Measurements from ENCODE around the gene DNAH6.
"Not testable (repeated sequence)": the region's sequence is repeated elsewhere in the genome, so short reads cannot be mapped to it uniquely, and the experiment has no call there.

DNAH6 gene

DNA sequence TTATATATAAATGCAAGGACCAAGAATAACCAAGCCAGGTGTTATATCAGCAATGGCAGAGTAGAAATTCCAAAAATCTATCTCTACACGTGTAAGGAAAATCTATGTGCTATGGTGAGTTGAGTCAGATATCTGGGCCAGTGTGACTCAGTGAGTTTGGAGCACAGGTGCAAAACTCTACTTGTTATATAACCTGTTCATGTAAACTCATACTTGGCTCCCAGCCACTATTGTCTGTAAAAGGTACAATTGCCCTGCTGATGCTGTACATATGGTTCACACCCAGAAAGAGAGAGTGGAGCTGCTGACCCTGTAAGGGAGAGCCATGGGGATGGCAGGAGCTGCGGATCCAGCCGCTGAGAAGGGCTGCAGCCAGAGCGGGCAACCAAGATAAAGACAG is 252.5 kb downstream of the DNAH6 start:
- DNase-seq, result no peak

DNA sequence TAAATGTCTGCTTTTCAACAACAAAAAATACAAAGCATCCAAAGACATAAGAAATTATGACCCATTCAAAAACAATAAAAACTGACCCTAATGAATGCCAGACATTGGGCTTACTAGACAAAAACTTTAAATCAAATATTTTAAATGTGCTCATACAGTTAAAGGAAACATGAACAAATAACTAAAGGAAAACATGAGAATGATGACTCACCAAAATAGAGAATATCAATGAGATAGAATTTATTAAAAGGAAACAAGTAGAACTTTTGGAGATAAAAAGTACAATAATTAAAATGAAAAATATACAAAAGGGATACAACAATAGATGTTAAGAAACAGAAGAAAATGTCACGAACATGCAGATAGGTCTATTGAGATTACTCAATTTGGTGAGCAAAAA is 254.0 kb downstream of the DNAH6 start:
- no peak for DNase-seq

DNA sequence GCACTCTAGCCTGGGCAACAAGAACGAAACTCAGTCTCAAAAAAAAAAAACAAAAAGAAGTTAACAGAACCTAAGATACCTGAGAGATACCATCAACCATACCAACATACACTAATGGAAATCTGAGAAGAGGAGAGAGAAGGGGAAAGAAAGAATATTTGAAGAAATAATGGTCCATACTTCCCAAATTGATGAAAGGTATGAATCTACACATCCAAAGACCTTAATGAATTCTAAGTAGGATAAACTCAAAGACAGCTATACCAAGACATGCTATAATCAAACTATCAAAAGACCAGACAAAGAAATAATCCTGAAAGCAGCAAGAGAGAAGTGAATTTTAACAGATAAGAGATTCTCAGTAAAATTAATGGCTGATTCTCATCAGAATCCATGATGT is 255.0 kb downstream of the DNAH6 start:
- no peak for DNase-seq

DNA sequence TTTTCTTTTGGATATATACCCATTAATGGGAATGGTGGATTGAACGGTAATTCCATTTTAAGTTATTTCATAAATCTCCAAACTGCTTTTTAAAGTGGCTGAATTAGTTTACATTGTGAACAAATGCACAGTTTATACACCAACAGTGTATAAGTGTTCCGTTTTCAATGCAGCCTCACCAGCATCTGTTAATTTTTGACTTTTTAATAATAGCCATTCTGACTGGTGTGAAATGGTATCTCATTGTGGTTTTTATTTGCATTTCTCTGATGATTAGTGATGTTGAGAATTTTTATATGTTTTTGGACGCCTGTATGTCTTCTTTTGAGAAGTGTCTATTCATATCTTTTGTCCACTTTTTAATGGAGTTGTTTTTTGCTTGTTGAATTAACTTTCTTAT is 257.3 kb downstream of the DNAH6 start:
- DNase-seq, result not testable (repeated sequence)

- DNase-seq, result no peak
Measured at GRCh38 chr2:84776011-84776410, 259.7 kb downstream of the DNAH6 start.

- DNase-seq, result no peak
Measured at GRCh38 chr2:84778911-84779690, 262.8 kb downstream of the DNAH6 start.

- DNase-seq, result no peak
Measured at GRCh38 chr2:84779781-84780180, 263.5 kb downstream of the DNAH6 start.

- no peak for DNase-seq
Measured at GRCh38 chr2:84781942-84782716, 265.8 kb downstream of the DNAH6 start.

GRCh38 chr2:84782717-84783442 is 266.6 kb downstream of the DNAH6 start:
- no peak for DNase-seq

DNA sequence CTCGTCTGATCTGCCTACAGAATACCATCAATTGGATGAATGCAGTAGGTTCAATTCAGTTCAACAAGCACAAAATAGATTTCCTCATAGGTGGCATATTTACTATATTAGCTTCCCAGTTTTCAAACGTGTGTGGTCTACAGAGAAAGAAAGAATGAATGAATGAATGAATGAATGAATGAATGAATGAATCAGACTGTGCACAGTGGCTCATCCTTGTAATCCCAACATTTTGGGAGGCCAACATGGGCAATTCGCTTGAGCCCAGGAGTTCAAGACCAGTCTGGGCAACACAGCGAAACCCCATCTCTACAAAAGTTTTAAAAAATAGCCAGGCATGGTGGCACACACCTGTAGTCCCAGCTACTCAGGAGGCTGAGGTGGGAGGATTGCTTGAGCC is 269.7 kb downstream of the DNAH6 start:
- DNase-seq, result no peak

DNA sequence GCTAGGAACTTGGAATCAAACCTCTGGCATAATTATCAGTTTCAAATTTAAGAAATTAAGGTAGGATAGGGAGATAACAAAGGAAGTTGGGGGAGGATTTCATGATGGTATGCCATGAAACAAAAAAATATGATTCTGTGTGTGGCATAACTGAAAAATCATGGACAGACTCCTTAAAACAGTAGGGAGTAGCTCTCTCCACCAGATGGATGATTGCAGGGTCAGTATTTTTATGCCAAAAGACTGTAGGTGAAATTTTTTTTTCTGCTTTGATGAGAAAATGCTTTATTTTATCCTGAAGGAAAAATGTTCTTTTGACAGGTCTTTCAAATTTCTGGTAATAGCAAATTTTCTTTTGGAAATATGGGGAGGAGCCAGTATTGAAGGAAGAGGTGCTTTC is 270.3 kb downstream of the DNAH6 start:
- no peak for DNase-seq

DNA sequence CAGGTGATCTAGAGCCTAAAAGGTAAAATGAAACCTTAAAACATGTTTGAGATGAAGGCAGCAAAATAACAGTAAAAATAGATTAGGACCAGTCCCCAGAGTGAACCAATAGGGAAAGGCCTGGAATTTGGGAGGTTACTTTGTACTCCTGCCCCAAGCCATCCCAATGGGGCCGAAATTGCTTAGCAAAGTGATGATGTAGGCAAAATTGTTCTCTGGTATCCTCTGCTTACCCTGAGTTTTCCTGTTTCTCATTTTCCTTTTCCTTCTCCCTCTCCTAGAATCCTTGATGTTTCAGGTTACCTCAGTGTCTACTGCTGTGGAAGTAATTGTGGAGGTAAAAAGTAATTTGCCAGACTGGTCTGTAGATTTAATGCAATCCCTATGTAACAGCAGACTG is 271.7 kb downstream of the DNAH6 start:
- no peak for DNase-seq

- DNase-seq, result no peak
Measured at GRCh38 chr2:84788498-84788897, 272.2 kb downstream of the DNAH6 start.

DNA sequence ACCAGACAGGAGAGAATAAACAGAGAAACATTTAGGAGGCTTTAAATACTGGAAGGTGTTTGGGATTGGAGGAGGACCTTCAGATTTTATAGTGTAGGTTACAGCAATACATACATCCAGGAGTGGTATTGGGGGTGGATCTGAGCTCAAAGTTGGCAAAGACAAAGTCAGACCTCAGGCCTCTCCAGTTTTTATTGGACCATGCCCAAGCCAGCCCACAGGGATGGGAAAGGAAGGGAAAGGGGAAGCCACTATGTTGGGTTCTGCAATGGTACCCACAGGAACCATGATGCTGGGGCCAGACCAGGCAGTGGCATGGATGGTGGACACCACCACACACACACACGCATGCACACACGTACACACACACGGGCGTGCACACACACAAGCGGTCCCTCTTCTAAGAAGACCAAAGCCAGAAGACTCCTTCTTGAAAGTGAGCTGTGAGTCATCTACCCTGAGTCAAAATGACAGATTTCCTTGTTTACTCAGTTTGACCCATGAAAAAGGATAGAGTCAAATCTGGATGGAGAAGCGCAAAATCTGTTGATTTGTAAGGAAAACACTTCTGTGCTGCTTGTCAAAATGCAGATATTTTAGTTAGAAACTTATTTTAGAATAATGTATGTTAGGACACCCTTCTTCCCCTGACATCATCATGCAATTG is 276.7 kb downstream of the DNAH6 start:
- DNase-seq, result no peak

- DNase-seq, result no peak
Measured at GRCh38 chr2:84793641-84794040, 277.3 kb downstream of the DNAH6 start.

- no peak for DNase-seq
Measured at GRCh38 chr2:84796798-84797197, 280.5 kb downstream of the DNAH6 start.

- DNase-seq, result no peak
Measured at GRCh38 chr2:84797271-84797670, 281.0 kb downstream of the DNAH6 start.

DNA sequence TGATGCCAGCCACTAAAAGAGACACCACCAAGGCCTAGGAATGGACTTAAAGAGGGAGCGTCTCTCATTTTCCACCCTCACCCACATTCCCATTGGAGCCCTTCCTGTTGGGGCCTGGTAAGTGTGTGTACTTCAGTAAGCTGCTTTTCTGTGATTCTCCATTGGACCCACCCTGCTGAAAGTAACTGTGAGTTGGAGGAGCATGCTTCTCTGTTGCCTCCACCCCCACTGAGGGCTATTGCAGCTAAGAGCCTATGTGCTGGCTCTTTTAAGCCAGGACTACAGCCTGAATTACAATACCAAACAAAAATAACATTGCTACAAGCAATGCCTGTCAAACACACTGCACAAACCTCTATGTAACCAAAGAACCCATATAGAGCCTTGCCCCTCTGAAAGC is 283.5 kb downstream of the DNAH6 start:
- DNase-seq, result no peak

DNA sequence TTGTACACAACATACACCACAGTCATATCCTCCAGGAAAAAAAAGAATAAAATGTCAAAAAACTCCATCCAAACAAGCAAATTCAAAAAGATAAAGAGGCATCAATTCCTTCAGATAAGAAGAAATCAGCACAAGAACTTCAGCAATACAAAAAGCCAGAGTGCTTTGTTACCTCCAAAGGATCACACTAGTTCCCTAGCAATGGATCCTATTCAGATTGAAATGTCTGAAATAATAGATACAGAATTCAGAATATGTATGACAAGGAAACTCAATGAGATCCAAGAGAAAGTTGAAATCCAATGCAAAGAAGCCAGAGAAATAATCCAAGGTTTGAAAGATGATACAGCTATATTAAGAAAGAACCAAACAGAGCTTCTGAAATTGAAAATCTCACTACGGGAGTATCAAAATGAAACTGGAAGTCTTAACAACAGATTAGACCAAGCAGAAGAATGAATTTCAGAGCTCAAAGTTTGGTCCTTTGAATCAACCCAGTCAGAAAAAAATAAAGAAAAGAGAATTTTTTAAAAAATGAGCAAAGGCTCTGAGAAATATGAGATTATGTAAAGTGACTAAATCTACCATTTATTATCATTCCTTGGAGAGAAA is 284.0 kb downstream of the DNAH6 start:
- no peak for DNase-seq

DNA sequence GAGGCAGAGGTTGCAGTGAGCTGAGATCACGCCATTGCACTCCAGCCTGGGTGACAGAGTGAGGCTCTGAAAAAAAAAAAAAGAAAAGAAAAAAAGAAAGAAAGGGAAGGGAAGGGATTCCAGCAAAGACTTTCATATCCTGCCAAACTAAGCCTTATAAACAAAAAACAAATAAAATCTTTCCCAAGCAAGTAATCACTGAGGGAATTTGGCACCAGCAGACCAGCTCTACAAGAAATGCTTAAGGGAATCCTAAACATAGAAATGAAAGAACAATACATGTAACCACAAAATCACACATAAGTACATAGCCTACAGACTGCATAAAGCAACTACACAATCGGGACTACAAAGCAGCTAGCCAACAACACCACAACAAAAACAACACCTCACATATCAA is 285.5 kb downstream of the DNAH6 start:
- no peak for DNase-seq

- no peak for DNase-seq
Measured at GRCh38 chr2:84805250-84805958, 289.1 kb downstream of the DNAH6 start.

DNA sequence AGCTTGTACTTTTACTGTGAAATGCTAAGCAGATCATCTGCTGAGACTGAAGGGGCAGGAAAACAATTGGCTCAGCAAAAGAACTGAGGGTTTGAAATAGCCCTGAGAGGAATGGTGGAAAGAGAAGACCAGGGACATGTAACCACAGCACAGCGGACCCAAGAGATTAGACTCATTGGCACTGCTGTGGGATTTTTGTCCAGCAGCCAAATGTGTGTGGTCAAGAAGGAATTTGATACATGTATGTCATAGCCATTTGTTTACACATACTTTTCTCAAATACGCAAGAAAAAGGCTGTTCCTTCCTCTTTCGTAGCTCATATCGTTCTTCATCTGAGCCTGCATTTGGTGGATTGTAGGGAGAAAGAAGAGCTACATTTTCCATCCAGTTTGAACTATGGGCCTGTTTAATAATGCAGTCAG is 290.8 kb downstream of the DNAH6 start:
- no peak for DNase-seq

Data from cortex of kidney (tissue), 1 donor.